ENCODE measurements around the gene RBM45.
"Not testable (repeated sequence)": the region's sequence is repeated elsewhere in the genome, so short reads cannot be mapped to it uniquely, and the experiment has no call there.

RBM45 gene

GRCh38 chr2:178112202-178113152 lies at the start of gene RBM45:
Gene RBM45 (plus strand): TSS chr2:178112437. CDS start chr2:178112547, 110 bp downstream.
- intact Hi-C loops (cut with DNase I) = loop anchor here (5.0 kb wide), 2 partner anchors 80 to 305 kb away; partner anchors contain the start of gene OSBPL6
- DNase-seq = peak; percentile 77 to 98 (median 88)

GRCh38 chr2:178066324-178066723 lies 45.9 kb upstream of the RBM45 start:
- intact Hi-C loops (cut with DNase I) = no loop called here
- DNase-seq = no peak

- intact Hi-C loops (cut with DNase I) = no loop called here
- DNase-seq = no peak
These were observed 45.2 kb upstream of the RBM45 start for GRCh38 chr2:178066890-178067669.

GRCh38 chr2:178068823-178069454 lies 43.3 kb upstream of the RBM45 start:
- intact Hi-C loops (cut with DNase I) = no loop called here
- DNase-seq = no peak

- intact Hi-C loops (cut with DNase I) = no loop called here
- no peak for DNase-seq
These were observed 42.7 kb upstream of the RBM45 start for GRCh38 chr2:178069551-178069950.

- no peak for DNase-seq
- intact Hi-C loops (cut with DNase I) = no loop called here
These were observed 41.4 kb upstream of the RBM45 start for GRCh38 chr2:178070824-178071223.

GRCh38 chr2:178072000-178072382 lies 40.2 kb upstream of the RBM45 start:
- intact Hi-C loops (cut with DNase I) = no loop called here

GRCh38 chr2:178072383-178073301 lies 39.6 kb upstream of the RBM45 start, which contains the start of gene PDE11A:
Gene PDE11A (minus strand): TSS chr2:178072777. CDS start chr2:178072437, 340 bp downstream.
- DNase-seq = peak in 9 of 10 donors; percentile 15 to 93 (median 51)

More at GRCh38 chr2:178072000-178072382, 40.2 kb upstream of the RBM45 start:
- peak in 2 of 10 donors; percentile 57 to 78 for DNase-seq

GRCh38 chr2:178074123-178075005 lies 37.9 kb upstream of the RBM45 start:
- intact Hi-C loops (cut with DNase I) = no loop called here
- no peak for DNase-seq

More at GRCh38 chr2:178072383-178073301, 39.6 kb upstream of the RBM45 start, which contains the start of gene PDE11A:
- intact Hi-C loops (cut with DNase I) = no loop called here

GRCh38 chr2:178075006-178075326 lies 37.3 kb upstream of the RBM45 start:
- no peak for DNase-seq
- intact Hi-C loops (cut with DNase I) = no loop called here

GRCh38 chr2:178076130-178076529 lies 36.1 kb upstream of the RBM45 start:
- no peak for DNase-seq
- intact Hi-C loops (cut with DNase I) = no loop called here

- DNase-seq; intact Hi-C loops (cut with DNase I): not testable (repeated sequence)
These were observed 33.0 kb upstream of the RBM45 start for GRCh38 chr2:178079279-178079678.

- DNase-seq = no peak
- intact Hi-C loops (cut with DNase I) = no loop called here
These were observed 29.7 kb upstream of the RBM45 start for GRCh38 chr2:178082408-178083045.

- intact Hi-C loops (cut with DNase I) = no loop called here
- no peak for DNase-seq
These were observed 28.0 kb upstream of the RBM45 start for GRCh38 chr2:178084273-178084672.

- intact Hi-C loops (cut with DNase I) = no loop called here
- DNase-seq = no peak
These were observed 23.4 kb upstream of the RBM45 start for GRCh38 chr2:178088774-178089270.

GRCh38 chr2:178093471-178093870 lies 18.8 kb upstream of the RBM45 start:
- no peak for DNase-seq
- intact Hi-C loops (cut with DNase I) = no loop called here

GRCh38 chr2:178101321-178102079 lies 10.7 kb upstream of the RBM45 start:
- DNase-seq = no peak
- intact Hi-C loops (cut with DNase I) = no loop called here
